Islet of Langerhans (tissue), 1 donor: Measurements from ENCODE around the gene TMEM151A.
A peak's percentile ranks its signal among the peaks of the same experiment; 100 is the strongest.

Experiments
- FAIRE-seq: peaks from one replicate; lab custom pipeline; 2011; peaks lifted over from hg19 to GRCh38; lab: Jason Lieb, UNC

Gene TMEM151A

DNA sequence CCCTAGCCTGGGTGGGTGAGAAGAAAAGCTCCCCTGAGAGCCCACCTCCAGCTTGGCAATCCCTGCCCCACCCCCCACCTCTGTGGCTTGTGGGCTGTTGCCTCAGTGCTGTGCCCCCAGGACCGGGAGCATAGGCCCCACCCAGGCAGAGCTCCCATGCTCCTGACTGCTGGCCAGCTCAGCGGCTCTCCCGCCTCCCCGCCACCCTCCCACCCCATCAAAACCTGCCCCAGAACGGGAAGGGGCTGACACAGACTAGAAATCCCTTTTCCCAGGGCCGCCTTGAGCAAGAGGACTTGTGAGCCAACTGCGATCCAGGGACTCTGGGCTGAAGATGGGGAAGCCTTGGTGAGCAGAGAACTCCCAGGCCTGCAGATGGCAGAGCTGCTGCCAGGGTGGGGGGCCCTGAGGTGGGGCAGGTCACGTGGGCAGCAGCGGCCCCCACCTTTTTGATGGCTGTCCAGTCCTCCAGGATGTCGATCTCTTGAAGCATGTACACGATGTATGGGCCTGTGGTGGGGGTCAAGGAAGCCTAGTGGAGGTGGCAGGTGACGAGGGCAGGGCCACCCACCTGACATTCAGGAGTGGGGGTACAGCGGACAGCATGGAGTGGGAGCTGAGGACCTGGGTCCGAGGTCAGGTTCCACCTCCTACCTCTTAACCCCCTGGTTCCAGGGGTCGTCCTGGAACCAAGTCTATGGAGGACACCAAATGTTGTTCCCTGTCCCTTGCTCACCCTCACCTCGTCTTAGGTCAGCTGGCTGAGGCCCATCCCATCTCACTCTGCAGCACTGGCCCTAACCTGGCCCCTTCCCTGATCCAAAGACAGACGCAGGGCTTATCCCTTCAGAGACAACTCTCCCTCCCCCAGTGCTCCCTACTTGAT is 46.8 kb downstream of the TMEM151A start:
- FAIRE-seq, result no peak

DNA sequence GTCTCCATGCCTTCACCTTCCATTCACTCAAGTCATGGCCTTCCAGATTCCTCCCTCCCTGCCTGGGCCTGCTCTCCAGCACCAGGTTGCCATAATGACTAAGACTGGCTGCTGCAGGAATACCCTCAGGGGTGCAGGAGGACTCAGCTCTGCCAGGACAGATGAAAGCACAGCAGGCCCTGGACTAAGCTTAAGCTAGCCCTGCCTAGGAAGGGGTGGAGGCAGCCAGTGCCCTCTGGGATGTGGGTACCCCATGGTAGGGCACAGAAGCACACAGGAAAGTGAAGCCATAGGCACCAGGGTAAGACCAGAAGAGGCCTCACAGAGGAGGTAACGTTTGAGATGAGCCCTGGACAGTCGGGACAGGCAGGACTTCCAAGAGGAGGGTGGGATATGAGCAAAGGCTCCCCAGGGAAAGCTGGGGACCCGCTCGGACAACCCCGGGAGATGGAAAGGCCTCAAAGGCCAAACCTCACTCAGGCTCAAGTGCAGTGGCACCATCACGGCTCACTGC is 47.5 kb downstream of the TMEM151A start:
- FAIRE-seq, result no peak

DNA sequence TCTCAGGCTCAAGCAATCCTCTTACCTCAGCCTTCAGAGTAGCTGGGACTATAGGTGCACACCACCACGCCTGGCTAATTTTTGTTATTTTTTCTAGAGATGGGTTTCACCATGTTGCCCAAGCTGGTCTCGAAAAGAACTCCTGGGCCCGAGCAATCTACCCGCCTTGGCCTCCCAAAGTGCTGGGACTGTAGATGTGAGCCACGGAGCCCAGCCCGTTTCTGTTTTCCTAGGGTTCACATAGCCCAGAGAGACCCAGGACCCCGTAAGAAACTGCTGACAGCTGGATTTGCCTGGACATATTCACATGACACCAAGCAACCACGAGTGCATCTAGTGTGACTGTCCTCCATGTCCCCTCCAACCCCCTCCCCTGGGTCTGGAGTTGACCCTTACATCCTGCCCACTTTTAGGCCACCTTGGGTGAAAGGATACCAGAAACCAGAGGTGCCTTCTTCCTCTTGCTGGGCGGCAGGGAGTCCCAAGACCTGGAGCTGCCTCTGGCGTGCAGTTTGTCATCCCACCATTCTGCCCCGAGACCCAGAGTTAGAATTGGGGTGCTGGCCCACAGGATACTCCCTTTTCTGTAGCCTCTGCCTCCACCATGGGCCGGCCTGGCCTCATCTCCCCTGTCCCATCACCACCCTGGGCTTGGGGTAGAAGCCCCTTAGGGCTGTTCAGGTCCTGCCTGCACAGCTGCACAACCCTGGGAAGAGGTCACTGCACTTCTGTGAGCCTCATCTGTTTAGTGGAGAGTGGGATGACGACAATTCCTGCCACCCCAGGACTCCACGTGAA is 48.2 kb downstream of the TMEM151A start:
- no peak for FAIRE-seq

DNA sequence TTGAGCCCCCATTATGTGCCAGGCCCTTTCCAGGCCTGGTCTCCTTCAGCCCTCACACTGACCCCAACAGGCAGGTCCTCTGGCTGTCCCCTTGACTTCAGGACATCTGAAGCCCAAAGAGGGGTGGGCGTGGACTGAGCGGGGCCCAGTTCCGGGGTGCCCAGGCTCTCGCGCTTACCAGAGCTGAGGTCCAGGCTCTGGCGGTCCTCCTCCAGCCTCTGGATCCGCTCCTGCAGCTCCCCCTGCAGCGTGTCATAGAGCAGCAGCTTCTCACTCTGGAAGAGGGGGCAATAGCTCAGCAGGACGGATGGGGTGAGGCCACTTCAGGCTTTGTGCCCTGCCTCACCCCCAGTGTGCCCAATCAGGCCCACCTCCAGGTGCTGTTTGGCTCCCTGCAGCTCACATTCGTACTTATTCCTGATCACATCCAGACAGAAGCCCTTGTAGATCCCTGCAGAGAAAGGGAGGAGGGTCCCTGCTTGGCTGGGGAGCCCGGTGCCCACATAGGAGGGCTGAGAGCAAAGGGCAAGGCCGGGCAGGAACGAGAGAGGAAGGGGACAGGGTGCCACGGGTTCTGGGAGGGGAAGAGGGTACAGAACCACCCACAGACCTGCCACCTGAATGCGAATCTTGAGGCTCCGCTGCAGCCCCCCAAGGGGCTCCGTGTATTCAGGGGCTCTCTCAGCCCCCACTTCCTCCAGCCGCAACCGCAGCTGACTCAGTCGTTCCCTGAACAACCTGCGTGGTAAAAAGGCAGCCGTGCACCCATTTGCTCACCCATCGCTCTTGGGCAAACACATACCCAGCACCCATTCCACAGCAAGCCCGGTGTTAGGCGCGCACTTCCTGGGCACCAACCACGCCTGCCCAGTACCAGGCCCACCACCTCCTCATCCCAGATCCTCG is 49.2 kb downstream of the TMEM151A start:
- no peak for FAIRE-seq

DNA sequence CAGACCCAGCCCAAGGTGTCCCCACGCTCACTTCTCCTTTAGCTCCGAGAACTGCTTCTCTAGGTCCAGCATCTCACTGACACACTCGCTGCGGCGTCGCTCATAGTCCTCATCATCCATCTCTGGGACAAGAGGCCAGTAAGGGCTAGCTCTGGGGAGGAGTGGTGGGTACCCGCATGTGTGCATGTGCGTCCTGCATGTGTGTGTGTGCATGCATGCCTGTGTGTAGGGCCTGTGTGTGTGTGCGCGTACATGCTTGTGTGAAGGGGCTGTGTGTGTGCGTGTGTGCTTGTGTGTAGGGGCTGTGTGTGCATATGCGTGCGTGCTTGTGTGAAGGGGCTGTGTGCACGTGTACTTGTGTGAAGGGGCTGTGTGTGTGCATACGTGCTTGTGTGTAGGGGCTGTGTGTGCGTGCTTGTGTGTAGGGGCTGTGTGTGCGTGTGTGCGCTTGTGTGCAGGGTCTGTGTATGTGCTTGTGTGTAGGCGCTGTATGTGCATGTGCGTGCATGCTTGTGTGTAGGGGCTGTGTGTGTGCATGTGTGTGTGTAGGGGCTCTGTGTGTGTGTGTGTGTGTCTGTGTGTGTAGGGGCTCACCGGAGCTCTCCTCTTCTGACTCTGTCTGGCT is 49.9 kb downstream of the TMEM151A start:
- FAIRE-seq, result no peak

DNA sequence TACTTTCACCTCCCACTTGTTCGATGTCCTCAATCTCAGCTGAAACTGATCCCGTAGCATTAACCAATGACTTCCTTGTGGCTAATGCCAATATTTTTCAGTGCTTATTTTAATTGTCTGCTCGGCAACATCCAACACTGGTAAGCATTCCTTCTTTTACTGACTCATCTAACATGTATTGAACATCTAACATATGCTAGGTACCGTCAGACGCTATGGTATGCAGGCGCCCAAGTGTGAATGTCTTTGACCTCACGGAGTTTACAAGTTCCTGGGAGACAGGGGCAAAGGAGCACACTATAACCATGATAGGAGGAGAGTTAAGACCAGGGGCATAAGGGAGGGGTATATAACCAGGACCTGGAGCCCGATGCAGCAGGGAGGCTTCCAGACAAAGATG is 51.5 kb downstream of the TMEM151A start:
- no peak for FAIRE-seq

DNA sequence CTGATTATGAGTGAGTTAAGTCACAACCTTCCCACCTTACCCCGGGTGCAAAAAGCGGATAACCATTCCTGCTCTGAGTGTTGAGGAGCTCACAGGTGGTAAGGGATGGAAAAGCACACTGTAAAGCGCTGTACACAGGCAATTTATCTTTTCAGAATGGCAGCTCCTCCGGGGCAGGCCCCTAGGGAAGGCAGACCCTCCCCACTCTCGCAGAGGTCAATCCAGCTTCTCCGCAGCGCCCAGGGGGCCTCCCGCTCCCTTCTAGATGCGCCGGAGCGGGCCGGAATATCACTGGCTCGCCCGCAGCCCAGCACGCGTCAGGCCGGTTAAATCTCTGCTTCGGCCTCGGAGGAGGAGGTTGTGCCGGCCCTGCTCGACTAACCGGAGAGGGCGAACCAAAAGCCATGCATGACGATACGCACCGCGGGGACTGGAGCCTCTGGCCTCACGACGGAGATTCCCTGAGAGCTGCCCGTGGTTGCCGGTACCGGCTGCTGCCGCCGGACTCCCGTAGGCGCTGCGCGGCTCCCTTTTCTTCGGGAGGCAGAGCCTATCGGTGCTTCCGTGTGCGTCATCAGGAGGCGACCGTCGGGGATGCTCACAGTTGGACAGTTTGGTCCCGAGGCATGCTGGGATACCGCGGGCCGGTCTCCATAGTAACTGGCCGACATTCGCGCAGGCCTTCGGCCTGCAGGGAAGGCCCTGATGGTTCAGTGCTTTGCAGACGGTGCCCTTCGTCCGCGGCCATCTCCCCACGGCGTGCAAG is 53.0 kb downstream of the TMEM151A start, which contains the start of gene BRMS1:
TSS of gene BRMS1 (minus strand) at position 555 of the 766 bp plus-strand sequence. CDS start 2,870 bp downstream, outside the sequence.
- FAIRE-seq, result peak; percentile 43

DNA sequence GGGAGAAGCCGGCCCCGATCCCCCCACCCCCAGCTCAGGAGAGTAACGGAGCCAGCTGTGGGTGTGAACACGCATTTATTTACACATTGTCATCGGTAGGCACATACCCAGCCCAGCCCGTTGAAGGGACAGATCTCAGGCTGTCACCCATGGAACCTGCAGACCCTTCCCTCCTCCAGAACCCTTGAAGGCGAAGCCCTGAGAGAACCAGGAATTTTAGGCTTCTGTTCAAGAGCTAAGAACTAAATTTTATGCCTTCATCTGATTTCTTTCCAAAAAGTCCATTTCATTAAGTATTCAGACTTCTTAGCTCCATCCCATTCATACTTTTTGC is 53.6 kb downstream of the TMEM151A start:
- no peak for FAIRE-seq
